NCI-H2227 (cell line): ENCODE results near the gene EIF2B5.

Source experiments
- DNase-seq: peaks from one replicate; lab custom pipeline; 2025; ENCODE audit not compliant: unreplicated experiment; lab: John Stamatoyannopoulos, UW

EIF2B5 gene

GRCh38 chr3:184172681-184173373 lies 37.7 kb downstream of the EIF2B5 start:
- no peak for DNase-seq

- DNase-seq = no peak
Measured at GRCh38 chr3:184173374-184173722, 38.2 kb downstream of the EIF2B5 start.

GRCh38 chr3:184174284-184174645 lies 39.1 kb downstream of the EIF2B5 start:
- no peak for DNase-seq

GRCh38 chr3:184174646-184175492 lies 39.7 kb downstream of the EIF2B5 start, which contains the start of gene AP2M1:
Gene AP2M1, plus strand, starts transcription at chr3:184174855. Its CDS starts 2,139 bp downstream, at chr3:184176994.
- DNase-seq = peak; percentile 99

GRCh38 chr3:184175506-184175905 lies 40.3 kb downstream of the EIF2B5 start:
- DNase-seq = no peak

- no peak for DNase-seq
Measured at GRCh38 chr3:184175981-184176376, 40.8 kb downstream of the EIF2B5 start.

GRCh38 chr3:184176377-184177330 lies 41.5 kb downstream of the EIF2B5 start:
- DNase-seq = peak; percentile 85

GRCh38 chr3:184177331-184177731 lies 42.2 kb downstream of the EIF2B5 start:
- DNase-seq = no peak

GRCh38 chr3:184177767-184178306 lies 42.7 kb downstream of the EIF2B5 start:
- DNase-seq = no peak

GRCh38 chr3:184178521-184179138 lies 43.5 kb downstream of the EIF2B5 start:
- DNase-seq = no peak

GRCh38 chr3:184180165-184180564 lies 45.0 kb downstream of the EIF2B5 start:
- DNase-seq = no peak

- no peak for DNase-seq
Measured at GRCh38 chr3:184181596-184181995, 46.4 kb downstream of the EIF2B5 start.

- DNase-seq = no peak
Measured at GRCh38 chr3:184183679-184184078, 48.5 kb downstream of the EIF2B5 start.

- no peak for DNase-seq
Measured at GRCh38 chr3:184184546-184185230, 49.5 kb downstream of the EIF2B5 start.

GRCh38 chr3:184185461-184186183 lies 50.5 kb downstream of the EIF2B5 start:
- DNase-seq = peak; percentile 100

GRCh38 chr3:184186184-184186901 lies 51.2 kb downstream of the EIF2B5 start, which contains the start of gene ABCF3:
Gene ABCF3, plus strand, starts transcription at chr3:184186199. Its CDS starts 9 bp downstream, at chr3:184186208.
- peak; percentile 24 for DNase-seq

GRCh38 chr3:184186902-184187207 lies 51.7 kb downstream of the EIF2B5 start:
- DNase-seq = no peak

- no peak for DNase-seq
Measured at GRCh38 chr3:184188080-184188479, 52.9 kb downstream of the EIF2B5 start.

- no peak for DNase-seq
Measured at GRCh38 chr3:184189421-184189820, 54.3 kb downstream of the EIF2B5 start.
